Measurements from ENCODE around the gene FOLR2. TPM values are rescaled to one million over a fixed set of nuclear protein-coding genes. Genes with fewer than 3 reads are reported as not detected.

FOLR2 gene
- total and polyA plus RNA-seq, 2 experiments from 2014 or later = not detected

DNA sequence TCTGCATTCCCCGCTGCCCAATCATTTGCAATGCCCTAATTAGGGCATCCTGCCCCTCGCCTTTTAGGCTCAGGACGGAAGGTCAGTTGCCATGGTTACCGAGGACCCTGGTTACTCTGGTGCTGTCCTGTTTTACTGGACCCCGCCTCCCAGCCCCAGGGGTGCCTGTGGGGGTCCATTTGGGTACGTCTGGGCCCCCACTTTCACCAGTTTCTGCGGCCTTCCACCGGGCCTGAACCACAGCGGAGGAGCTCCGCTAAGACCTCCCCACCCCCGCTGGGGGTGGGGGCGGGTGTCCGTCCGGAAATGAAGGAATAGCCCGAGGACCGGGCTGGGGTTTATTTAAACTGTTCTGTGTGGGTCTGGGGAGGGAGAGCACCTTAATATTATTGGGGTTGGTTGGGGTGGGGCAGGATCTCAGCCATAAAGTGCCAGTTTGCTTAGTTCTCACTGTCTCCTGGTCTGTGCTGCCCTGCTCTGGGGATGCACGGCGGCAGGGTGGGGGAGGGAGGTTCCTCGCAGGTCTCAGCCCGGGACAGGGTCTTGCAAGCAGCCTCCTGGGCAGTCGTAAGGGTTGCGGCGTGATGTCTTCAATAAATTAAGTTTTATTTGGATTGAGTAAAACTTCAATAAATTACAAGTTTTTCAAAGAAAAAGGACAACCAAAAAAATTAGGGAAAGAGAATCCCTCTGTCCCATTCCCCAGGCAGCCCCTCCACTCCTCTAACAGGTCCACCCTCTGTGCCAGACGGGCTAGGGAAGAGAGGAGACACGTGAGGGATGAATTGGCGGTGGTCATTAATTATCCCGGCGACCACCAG, 22.1 kb downstream of the FOLR2 start:
- H3K27ac Mint-ChIP-seq = no peak overlapping the region
- Histone ChIP-seq H3K4me1 (ENCODE audit: insufficient read depth) (peaks cover 26% of the 10 kb centered on the region), H2AFZ (no peak overlapping the region), H3K79me2 (replicated peaks; ENCODE audit: insufficient read depth) (no peaks in the 10 kb centered on the region), H3K27me3 (ENCODE audit: insufficient read depth) (peaks cover 55% of the 10 kb centered on the region), H3K9me2 (ENCODE audit: insufficient read depth) (no peaks in the 10 kb centered on the region), H3K4me2 (peak overlapping the region; percentile 94), H3F3A (replicated peaks; ENCODE audit: low read depth) (0 out of 2 replicates have a peak, but pooled peaks cover 3% of the 10 kb centered on the region), H3K4me3 (peak overlapping the region; percentile 60), H4K20me1 (replicated peaks; ENCODE audit: insufficient read depth) (peaks cover 10% of the 10 kb centered on the region), H3K27ac (ENCODE audit: low read depth) (no peak overlapping the region), H3K36me3 (ENCODE audit: insufficient read depth) (no peaks in the 10 kb centered on the region)
- peaks cover 4% of the 10 kb centered on the region; the same call in 2 of the 3 replicates for H3K9me3 Mint-ChIP-seq
- TF ChIP-seq, protein P1, sequence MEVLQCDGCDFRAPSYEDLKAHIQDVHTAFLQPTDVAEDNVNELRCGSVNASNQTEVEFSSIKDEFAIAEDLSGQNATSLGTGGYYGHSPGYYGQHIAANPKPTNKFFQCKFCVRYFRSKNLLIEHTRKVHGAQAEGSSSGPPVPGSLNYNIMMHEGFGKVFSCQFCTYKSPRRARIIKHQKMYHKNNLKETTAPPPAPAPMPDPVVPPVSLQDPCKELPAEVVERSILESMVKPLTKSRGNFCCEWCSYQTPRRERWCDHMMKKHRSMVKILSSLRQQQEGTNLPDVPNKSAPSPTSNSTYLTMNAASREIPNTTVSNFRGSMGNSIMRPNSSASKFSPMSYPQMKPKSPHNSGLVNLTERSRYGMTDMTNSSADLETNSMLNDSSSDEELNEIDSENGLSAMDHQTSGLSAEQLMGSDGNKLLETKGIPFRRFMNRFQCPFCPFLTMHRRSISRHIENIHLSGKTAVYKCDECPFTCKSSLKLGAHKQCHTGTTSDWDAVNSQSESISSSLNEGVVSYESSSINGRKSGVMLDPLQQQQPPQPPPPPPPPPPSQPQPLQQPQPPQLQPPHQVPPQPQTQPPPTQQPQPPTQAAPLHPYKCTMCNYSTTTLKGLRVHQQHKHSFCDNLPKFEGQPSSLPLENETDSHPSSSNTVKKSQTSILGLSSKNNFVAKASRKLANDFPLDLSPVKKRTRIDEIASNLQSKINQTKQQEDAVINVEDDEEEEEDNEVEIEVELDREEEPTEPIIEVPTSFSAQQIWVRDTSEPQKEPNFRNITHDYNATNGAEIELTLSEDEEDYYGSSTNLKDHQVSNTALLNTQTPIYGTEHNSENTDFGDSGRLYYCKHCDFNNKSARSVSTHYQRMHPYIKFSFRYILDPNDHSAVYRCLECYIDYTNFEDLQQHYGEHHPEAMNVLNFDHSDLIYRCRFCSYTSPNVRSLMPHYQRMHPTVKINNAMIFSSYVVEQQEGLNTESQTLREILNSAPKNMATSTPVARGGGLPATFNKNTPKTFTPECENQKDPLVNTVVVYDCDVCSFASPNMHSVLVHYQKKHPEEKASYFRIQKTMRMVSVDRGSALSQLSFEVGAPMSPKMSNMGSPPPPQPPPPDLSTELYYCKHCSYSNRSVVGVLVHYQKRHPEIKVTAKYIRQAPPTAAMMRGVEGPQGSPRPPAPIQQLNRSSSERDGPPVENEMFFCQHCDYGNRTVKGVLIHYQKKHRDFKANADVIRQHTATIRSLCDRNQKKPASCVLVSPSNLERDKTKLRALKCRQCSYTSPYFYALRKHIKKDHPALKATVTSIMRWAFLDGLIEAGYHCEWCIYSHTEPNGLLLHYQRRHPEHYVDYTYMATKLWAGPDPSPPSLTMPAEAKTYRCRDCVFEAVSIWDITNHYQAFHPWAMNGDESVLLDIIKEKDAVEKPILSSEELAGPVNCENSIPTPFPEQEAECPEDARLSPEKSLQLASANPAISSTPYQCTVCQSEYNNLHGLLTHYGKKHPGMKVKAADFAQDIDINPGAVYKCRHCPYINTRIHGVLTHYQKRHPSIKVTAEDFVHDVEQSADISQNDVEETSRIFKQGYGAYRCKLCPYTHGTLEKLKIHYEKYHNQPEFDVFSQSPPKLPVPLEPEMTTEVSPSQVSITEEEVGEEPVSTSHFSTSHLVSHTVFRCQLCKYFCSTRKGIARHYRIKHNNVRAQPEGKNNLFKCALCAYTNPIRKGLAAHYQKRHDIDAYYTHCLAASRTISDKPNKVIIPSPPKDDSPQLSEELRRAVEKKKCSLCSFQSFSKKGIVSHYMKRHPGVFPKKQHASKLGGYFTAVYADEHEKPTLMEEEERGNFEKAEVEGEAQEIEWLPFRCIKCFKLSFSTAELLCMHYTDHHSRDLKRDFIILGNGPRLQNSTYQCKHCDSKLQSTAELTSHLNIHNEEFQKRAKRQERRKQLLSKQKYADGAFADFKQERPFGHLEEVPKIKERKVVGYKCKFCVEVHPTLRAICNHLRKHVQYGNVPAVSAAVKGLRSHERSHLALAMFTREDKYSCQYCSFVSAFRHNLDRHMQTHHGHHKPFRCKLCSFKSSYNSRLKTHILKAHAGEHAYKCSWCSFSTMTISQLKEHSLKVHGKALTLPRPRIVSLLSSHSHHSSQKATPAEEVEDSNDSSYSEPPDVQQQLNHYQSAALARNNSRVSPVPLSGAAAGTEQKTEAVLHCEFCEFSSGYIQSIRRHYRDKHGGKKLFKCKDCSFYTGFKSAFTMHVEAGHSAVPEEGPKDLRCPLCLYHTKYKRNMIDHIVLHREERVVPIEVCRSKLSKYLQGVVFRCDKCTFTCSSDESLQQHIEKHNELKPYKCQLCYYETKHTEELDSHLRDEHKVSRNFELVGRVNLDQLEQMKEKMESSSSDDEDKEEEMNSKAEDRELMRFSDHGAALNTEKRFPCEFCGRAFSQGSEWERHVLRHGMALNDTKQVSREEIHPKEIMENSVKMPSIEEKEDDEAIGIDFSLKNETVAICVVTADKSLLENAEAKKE (CRISPR knock-in tag; IDR thresholded peaks at IDR 0.05) = no peak
- TF ChIP-seq POLR2AphosphoS5 (IDR thresholded peaks at IDR 0.05; ENCODE audit: low read depth) (no peak), ZNF331 (CRISPR knock-in tag; IDR thresholded peaks at IDR 0.05; ENCODE audit: low read depth) (no peak), EZH2 (IDR thresholded peaks at IDR 0.05; ENCODE audit: low read depth, unreplicated experiment) (no peak), EZH2phosphoT487 (IDR thresholded peaks at IDR 0.05; ENCODE audit: unreplicated experiment) (no peak), ZNF114 (CRISPR knock-in tag; IDR thresholded peaks at IDR 0.05) (no peak)
- TF ChIP-seq, protein P2, sequence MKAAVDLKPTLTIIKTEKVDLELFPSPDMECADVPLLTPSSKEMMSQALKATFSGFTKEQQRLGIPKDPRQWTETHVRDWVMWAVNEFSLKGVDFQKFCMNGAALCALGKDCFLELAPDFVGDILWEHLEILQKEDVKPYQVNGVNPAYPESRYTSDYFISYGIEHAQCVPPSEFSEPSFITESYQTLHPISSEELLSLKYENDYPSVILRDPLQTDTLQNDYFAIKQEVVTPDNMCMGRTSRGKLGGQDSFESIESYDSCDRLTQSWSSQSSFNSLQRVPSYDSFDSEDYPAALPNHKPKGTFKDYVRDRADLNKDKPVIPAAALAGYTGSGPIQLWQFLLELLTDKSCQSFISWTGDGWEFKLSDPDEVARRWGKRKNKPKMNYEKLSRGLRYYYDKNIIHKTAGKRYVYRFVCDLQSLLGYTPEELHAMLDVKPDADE (IDR thresholded peaks at IDR 0.05) = no peak
- DNase-seq (ENCODE audit: low spot score) = peak; percentile 32
- H3K4me3 Mint-ChIP-seq = peak overlapping the region; percentile 77
- peaks cover 33% of the 10 kb centered on the region for H3K36me3 Mint-ChIP-seq (ENCODE audit: low read depth)
- peaks cover 55% of the 10 kb centered on the region for H3K27me3 Mint-ChIP-seq (ENCODE audit: insufficient read depth, low read depth, poor library complexity)
- peak; percentile 11 for ATAC-seq
- peaks cover 38% of the 10 kb centered on the region for H3K4me1 Mint-ChIP-seq

Data from GM23338 (cell line).